CD4-positive, CD25-positive, alpha-beta regulatory T cell (primary cell): ENCODE results near the gene RIMBP2. TPM values are rescaled to one million over a fixed set of nuclear protein-coding genes. Genes with fewer than 3 reads are reported as not detected.

Experiments used
- ATAC-seq, 2 donors: fragments of 150-1000 bp; cut with Tn5 transposase; one replicate each; pipeline ENCODE4 v1.10.0; 2021; ENCODE audit warnings: low read depth in 2 of 2, moderate number of reproducible peaks in 2 of 2, moderate library complexity in 1 of 2
- DNase-seq, 3 donors: peaks; one replicate each; pipeline versions ENCODE4 v3.0.0 to v3.0.0-alpha.2; 2012 to 2022; ENCODE audit warnings: mixed read lengths in 1 of 3
- H3K27ac ChIP-seq: one replicate; pipeline ENCODE4 v1.7.0; 2013; ENCODE audit warnings: mild to moderate bottlenecking, low read length; ENCODE audit not compliant: insufficient read depth, poor library complexity, severe bottlenecking
- H3K27me3 ChIP-seq: one replicate; pipeline ENCODE4 v1.7.0; 2013; ENCODE audit warnings: low read length; ENCODE audit not compliant: control insufficient read depth, insufficient read depth
- H3K36me3 ChIP-seq: one replicate; pipeline ENCODE4 v1.7.0; 2013; ENCODE audit warnings: mild to moderate bottlenecking, low read length, moderate library complexity; ENCODE audit not compliant: control insufficient read depth, insufficient read depth
- H3K4me1 ChIP-seq: 2 replicates; pipeline ENCODE4 v1.7.0; 2013; ENCODE audit warnings: mild to moderate bottlenecking, low read length; ENCODE audit not compliant: insufficient read depth, control insufficient read depth, poor library complexity, severe bottlenecking
- H3K4me3 ChIP-seq: one replicate; pipeline ENCODE4 v1.7.0; 2013; ENCODE audit warnings: low read depth, mild to moderate bottlenecking, low read length, moderate library complexity
- H3K9me3 ChIP-seq, 2 experiments: 1 replicate in 1 of 2; 2 replicates in 1 of 2; pipeline ENCODE4 v1.7.0; 2013; ENCODE audit warnings: low read length in 2 of 2, mild to moderate bottlenecking in 1 of 2, moderate library complexity in 1 of 2; ENCODE audit not compliant: control insufficient read depth in 2 of 2
- H3K27ac Mint-ChIP-seq, 3 donors: one replicate each; pipeline ENCODE4 v1.8.0; 2020 to 2022; ENCODE audit warnings: mild to moderate bottlenecking in 3 of 3, mixed read lengths in 3 of 3, moderate library complexity in 2 of 3
- H3K27me3 Mint-ChIP-seq: one replicate; pipeline ENCODE4 v1.8.0; 2022; ENCODE audit warnings: mild to moderate bottlenecking, mixed read lengths
- H3K36me3 Mint-ChIP-seq: one replicate; pipeline ENCODE4 v1.8.0; 2020; ENCODE audit warnings: mixed read lengths
- H3K4me1 Mint-ChIP-seq, 4 donors: one replicate each; pipeline ENCODE4 v1.8.0; 2020 to 2022; ENCODE audit warnings: mixed read lengths in 4 of 4, mild to moderate bottlenecking in 1 of 4
- H3K4me3 Mint-ChIP-seq, 4 donors: one replicate each; pipeline ENCODE4 v1.8.0; 2020 to 2022; ENCODE audit warnings: mild to moderate bottlenecking in 4 of 4, mixed read lengths in 4 of 4, moderate library complexity in 3 of 4
- H3K9me3 Mint-ChIP-seq, 7 donors: one replicate each; pipeline ENCODE4 v1.8.0; 2020 to 2022; ENCODE audit warnings: mixed read lengths in 7 of 7, mild to moderate bottlenecking in 3 of 7, moderate library complexity in 2 of 7
- polyA plus RNA-seq, 4 donors: library from polyadenylated mRNA; unstranded; fragments of 300-500 nt; fragmentation: Illumina TruSeq; gene quantifications; one replicate each; pipeline ENCODE4 v1.2.3, GENCODE V29; 2021
- total RNA-seq: library from RNA; stranded (reverse); gene quantifications from one replicate; pipeline ENCODE4 v1.2.3, GENCODE V29; 2022

The RIMBP2 gene
- total and polyA plus RNA-seq, 5 donors from 2014 or later, result not detected

DNA sequence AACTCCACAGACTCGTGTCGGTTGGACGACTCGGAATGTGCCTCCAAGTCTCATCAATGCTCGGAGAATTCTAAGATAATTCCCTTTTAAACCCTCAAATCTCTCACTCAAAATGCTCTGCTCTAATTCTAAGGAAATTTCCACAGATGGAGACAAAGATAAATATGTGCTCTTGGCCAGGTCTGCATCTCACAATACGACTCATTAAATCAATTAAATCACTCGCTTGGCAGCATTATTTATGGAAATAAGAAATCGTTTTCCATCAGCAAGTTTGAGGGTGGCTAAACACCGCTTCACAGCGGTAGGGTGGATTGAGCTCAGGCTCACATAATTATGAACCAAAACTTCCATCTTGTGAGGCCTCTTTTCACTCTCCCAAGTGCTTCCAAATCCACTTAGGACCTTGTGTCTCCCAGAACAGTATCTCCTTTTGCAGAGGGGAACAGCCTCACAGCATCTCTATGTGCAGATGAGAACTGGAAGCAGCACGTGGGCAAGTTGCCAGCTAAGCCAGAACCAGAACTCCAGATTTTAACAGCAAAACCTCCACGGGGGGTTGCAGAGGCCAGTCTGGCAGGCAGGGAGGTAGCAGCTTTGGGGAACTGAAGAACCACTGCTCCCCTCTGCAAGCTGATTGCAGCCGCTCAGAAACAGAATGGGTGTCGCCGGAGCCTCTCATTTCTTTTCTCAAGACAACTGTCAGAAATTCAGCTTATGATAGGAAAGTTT, 43.8 kb downstream of the RIMBP2 start:
- no peaks in the 10 kb centered on the region for H3K9me3 ChIP-seq
- H3K27ac ChIP-seq, result no peak overlapping the region
- H3K4me3 ChIP-seq, result no peak overlapping the region
- DNase-seq, result no peak
- no peaks in the 10 kb centered on the region for H3K27me3 ChIP-seq
- peaks cover 4% of the 10 kb centered on the region for H3K27me3 Mint-ChIP-seq
- H3K4me3 Mint-ChIP-seq, result no peak overlapping the region
- ATAC-seq, result no peak
- no peaks in the 10 kb centered on the region for H3K4me1 ChIP-seq
- H3K9me3 Mint-ChIP-seq, result peaks cover 0 to 9% (median 2%) of the 10 kb centered on the region in 7 donors
- no peak overlapping the region for H3K27ac Mint-ChIP-seq
- no peaks in the 10 kb centered on the region for H3K36me3 ChIP-seq
- H3K36me3 Mint-ChIP-seq, result no peaks in the 10 kb centered on the region
- no peaks in the 10 kb centered on the region for H3K4me1 Mint-ChIP-seq

DNA sequence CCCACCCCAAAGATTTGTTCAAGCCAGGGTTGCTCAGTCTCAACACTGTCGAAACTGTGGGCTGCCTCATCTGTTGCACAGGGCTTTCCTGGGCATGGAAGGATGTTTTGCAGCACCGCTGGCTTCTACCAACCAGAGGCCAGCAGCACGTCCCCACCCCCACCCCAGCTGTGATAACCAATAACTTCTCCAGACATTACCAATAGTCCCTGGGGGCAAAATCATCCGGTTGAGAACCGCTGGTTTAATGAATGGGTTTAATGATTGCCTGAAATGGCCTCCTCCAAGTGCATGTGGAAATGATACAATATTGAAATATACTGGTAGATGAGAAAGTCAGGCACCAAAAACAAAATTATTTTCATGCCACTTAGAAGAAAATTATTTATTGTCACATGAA, 44.5 kb downstream of the RIMBP2 start:
- ATAC-seq (no peak), DNase-seq (no peak)
- Histone ChIP-seq H3K27ac (no peak overlapping the region), H3K27me3 (no peaks in the 10 kb centered on the region), H3K36me3 (no peaks in the 10 kb centered on the region), H3K9me3 (no peaks in the 10 kb centered on the region), H3K4me1 (no peaks in the 10 kb centered on the region), H3K4me3 (no peak overlapping the region)
- peaks cover 0 to 10% (median 3%) of the 10 kb centered on the region in 7 donors for H3K9me3 Mint-ChIP-seq
- peaks cover 4% of the 10 kb centered on the region for H3K27me3 Mint-ChIP-seq
- H3K4me1 Mint-ChIP-seq, result no peaks in the 10 kb centered on the region
- H3K4me3 Mint-ChIP-seq, result no peak overlapping the region
- H3K27ac Mint-ChIP-seq, result no peak overlapping the region
- no peaks in the 10 kb centered on the region for H3K36me3 Mint-ChIP-seq

DNA sequence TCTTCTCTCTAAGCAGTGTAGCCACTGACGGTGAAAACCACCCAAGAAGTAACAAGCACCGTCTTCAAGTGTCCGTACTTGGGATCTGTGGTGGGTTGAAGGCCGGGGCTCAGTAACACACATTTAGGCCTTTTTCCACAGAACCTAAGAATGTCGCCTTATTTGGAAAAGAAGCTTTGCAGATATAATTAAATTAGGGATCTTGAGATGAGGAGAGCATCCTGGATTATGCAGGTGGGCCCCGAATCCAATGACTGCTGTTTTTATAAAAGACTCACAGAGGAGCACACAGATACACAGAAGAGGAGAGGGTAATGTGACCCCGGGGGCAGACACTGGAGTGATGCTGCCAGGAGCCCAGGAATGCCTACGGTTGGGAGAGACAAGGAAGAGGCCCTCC, 46.3 kb downstream of the RIMBP2 start:
- ATAC-seq (no peak), DNase-seq (no peak)
- Histone ChIP-seq H3K9me3 (no peaks in the 10 kb centered on the region), H3K27ac (no peak overlapping the region), H3K4me3 (no peak overlapping the region), H3K4me1 (no peaks in the 10 kb centered on the region), H3K36me3 (no peaks in the 10 kb centered on the region), H3K27me3 (no peaks in the 10 kb centered on the region)
- peaks cover 0 to 10% (median 3%) of the 10 kb centered on the region in 7 donors for H3K9me3 Mint-ChIP-seq
- no peak overlapping the region for H3K4me3 Mint-ChIP-seq
- H3K4me1 Mint-ChIP-seq, result no peaks in the 10 kb centered on the region
- H3K27me3 Mint-ChIP-seq, result peaks cover 9% of the 10 kb centered on the region
- H3K36me3 Mint-ChIP-seq, result no peaks in the 10 kb centered on the region
- H3K27ac Mint-ChIP-seq, result no peak overlapping the region

DNA sequence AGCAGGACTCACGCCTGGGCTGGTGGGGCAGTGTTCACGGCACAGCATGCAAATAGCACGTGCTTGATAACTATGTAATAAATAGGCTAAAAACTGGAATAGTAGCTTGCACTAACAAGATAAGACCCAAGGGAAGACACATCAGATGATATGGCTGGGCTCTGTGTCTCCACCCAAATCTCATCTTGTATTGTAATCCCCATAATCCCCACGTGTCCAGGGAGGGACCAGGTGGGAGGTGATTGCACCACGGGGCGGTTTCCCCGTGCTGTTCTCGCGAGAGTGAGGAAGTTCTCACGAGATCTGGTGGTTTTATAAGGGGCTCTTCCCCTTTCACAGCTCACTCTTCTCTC, 46.9 kb downstream of the RIMBP2 start:
- H3K4me1 Mint-ChIP-seq, result no peaks in the 10 kb centered on the region
- H3K27me3 ChIP-seq, result no peaks in the 10 kb centered on the region
- no peak overlapping the region for H3K27ac ChIP-seq
- H3K27ac Mint-ChIP-seq, result no peak overlapping the region
- H3K27me3 Mint-ChIP-seq, result peaks cover 9% of the 10 kb centered on the region
- no peaks in the 10 kb centered on the region for H3K4me1 ChIP-seq
- no peak for ATAC-seq
- H3K9me3 ChIP-seq, result no peaks in the 10 kb centered on the region
- H3K4me3 Mint-ChIP-seq, result no peak overlapping the region
- peaks cover 0 to 10% (median 3%) of the 10 kb centered on the region in 7 donors for H3K9me3 Mint-ChIP-seq
- no peak for DNase-seq
- H3K4me3 ChIP-seq, result no peak overlapping the region
- no peaks in the 10 kb centered on the region for H3K36me3 Mint-ChIP-seq
- no peaks in the 10 kb centered on the region for H3K36me3 ChIP-seq

DNA sequence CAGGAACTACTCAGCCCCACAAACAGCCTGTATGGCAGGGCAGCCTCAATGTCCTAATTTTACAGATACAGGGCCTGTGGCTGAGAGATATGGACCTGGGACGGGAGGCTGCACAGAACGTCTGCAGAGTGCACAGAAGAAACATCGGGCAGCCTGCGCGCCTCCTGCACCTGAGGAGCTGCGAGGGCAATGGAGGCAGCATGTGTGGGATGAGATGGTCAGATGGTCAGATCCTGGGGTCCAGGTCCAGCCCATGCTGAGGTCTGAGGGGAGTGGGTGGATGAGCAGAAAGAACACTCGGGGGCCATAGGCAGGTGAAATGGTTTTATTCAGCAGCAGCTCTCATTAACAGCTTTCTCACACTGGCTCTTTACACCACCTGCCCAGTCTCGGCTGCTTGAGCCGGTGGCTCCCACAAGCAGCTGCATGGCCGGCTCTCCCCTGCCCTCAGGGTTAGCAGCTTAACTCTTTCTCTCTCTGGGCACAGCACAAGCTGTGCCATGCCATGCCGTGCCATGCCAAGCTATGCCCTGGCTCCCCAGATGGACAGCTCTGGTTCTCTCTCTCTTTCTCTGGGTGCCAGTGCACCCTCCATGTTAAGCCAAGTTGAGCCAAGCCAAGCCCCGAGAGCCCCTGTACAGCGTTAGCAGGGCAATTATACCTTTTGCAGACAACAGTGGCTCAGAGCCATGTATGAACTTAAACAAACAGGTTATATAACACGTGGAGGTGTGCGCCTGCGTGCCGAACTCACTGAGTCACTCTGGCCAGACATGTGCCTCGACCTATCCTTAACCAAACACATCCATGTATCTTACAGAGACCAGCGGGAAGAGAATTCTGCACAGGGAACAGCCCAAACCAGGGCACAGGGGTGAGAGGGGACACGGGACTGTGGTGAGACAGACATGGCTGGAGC, 47.6 kb downstream of the RIMBP2 start:
- Histone ChIP-seq H3K27me3 (no peaks in the 10 kb centered on the region), H3K9me3 (no peaks in the 10 kb centered on the region), H3K4me3 (no peak overlapping the region), H3K4me1 (no peaks in the 10 kb centered on the region), H3K36me3 (no peaks in the 10 kb centered on the region), H3K27ac (no peak overlapping the region)
- Mint-ChIP-seq H3K4me3 (no peak overlapping the region), H3K36me3 (no peaks in the 10 kb centered on the region), H3K27me3 (peaks cover 9% of the 10 kb centered on the region), H3K9me3 (peaks cover 0 to 10% (median 4%) of the 10 kb centered on the region in 7 donors), H3K27ac (no peak overlapping the region), H3K4me1 (no peaks in the 10 kb centered on the region)
- no peak for ATAC-seq
- DNase-seq, result no peak

DNA sequence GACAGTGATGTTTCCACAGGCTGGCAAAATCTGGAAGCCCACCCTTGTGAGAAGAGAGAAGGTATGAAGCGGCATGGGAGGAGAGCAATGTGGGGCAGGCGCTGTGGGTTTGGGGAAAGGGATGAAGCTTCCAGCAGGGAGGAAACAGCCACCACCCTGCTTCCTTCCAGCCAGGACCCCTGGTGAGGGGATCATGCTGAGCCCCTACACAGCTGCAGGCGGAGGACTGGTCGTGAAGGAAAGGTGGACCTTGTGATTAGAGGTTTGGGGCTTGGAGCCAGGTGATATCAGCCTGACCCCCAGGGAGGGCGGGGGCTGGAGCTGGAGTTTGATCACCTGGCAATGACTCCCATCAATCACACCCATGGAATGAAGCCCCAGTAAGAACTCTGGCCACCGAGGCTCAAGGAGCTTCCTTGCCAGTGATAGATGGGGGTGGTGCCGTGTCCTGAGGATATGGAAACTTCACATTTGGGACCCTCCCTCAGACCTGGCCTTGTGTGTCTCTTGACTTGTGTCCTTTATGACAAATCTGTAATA, 48.6 kb downstream of the RIMBP2 start:
- Histone ChIP-seq H3K9me3 (no peaks in the 10 kb centered on the region), H3K27me3 (no peaks in the 10 kb centered on the region), H3K36me3 (no peaks in the 10 kb centered on the region), H3K4me1 (no peaks in the 10 kb centered on the region), H3K4me3 (no peak overlapping the region), H3K27ac (no peak overlapping the region)
- Mint-ChIP-seq H3K4me3 (no peak overlapping the region), H3K4me1 (no peaks in the 10 kb centered on the region), H3K36me3 (no peaks in the 10 kb centered on the region), H3K27ac (no peak overlapping the region), H3K27me3 (peaks cover 9% of the 10 kb centered on the region), H3K9me3 (peaks cover 0 to 10% (median 4%) of the 10 kb centered on the region in 7 donors)
- DNase-seq (no peak), ATAC-seq (no peak)

DNA sequence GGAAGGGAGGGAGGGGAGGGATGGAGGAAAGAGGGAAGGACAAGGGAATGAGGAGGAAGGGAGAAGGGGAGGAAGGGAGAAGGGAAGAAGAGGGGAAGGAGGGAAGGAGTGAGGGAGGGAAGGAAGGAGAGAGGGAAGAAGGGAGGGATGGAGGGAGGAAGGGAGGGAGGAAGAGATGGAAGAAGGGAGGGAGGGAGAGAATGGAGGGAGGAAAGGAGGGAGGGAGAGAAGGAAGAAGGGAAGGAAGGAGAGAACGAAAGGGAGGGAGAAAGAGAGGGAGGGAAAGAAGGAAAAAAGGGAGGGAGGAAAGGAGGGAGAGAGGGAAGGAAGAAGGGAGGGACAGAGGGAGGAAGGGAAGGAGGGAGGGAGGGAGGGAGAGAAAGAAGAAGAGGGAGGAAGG, 49.5 kb downstream of the RIMBP2 start:
- Histone ChIP-seq H3K27ac (no peak overlapping the region), H3K27me3 (no peaks in the 10 kb centered on the region), H3K9me3 (no peaks in the 10 kb centered on the region), H3K4me3 (no peak overlapping the region), H3K4me1 (no peaks in the 10 kb centered on the region), H3K36me3 (no peaks in the 10 kb centered on the region)
- peaks cover 0 to 10% (median 4%) of the 10 kb centered on the region in 7 donors for H3K9me3 Mint-ChIP-seq
- H3K4me3 Mint-ChIP-seq, result no peak overlapping the region
- no peaks in the 10 kb centered on the region for H3K4me1 Mint-ChIP-seq
- DNase-seq (no peak), ATAC-seq (no peak)
- H3K36me3 Mint-ChIP-seq, result no peaks in the 10 kb centered on the region
- no peak overlapping the region for H3K27ac Mint-ChIP-seq
- peaks cover 9% of the 10 kb centered on the region for H3K27me3 Mint-ChIP-seq
